ENCODE data around the gene LRRC27.
"Not testable (repeated sequence)": the region's sequence is repeated elsewhere in the genome, so short reads cannot be mapped to it uniquely, and the experiment has no call there.

Gene LRRC27

DNA sequence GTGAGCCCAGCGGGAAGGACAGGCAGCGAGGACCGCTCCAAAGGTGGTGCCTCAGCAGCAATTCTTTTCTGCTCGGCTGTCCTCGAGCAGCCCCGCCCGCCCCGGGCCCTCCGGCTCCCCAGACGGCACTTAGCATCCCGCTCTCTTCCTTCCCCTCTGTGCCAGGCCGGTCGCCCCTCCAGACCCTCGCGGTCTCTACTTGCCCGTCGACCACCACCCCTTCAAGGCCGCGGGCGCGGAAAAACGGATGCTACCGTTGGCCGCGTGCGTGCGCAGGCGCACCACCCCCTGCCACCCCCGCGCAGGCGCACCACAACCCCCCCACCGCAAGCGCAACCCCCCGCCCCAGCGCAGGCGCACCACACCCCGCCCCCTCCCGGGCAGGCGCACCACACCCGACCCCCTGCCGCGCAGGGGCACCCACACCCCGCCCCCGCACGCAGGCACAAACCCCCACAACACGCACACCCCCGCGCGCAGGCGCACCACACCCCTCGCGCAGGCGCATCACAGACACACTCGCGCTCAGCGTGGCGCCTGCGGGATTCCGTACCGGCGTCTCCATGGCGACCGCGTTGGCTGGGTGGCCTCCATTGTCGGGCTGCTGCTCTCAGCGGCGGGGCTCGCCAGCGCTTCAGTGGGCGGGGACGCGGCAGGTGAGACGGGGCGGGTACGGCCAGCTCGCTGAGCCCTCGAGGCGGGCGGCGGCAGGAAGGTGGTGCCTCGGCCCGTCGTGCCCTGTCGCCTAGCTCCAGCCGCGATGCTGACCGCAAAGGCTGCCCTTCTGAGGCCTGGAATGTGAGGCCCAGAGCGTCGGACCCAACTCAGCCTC is at the start of gene LRRC27:
Gene LRRC27 (plus strand): TSS at position 593 of the 832 bp plus-strand sequence. CDS start 1,332 bp downstream, outside the sequence.
- peak; percentile 88 to 90 for DNase-seq

DNA sequence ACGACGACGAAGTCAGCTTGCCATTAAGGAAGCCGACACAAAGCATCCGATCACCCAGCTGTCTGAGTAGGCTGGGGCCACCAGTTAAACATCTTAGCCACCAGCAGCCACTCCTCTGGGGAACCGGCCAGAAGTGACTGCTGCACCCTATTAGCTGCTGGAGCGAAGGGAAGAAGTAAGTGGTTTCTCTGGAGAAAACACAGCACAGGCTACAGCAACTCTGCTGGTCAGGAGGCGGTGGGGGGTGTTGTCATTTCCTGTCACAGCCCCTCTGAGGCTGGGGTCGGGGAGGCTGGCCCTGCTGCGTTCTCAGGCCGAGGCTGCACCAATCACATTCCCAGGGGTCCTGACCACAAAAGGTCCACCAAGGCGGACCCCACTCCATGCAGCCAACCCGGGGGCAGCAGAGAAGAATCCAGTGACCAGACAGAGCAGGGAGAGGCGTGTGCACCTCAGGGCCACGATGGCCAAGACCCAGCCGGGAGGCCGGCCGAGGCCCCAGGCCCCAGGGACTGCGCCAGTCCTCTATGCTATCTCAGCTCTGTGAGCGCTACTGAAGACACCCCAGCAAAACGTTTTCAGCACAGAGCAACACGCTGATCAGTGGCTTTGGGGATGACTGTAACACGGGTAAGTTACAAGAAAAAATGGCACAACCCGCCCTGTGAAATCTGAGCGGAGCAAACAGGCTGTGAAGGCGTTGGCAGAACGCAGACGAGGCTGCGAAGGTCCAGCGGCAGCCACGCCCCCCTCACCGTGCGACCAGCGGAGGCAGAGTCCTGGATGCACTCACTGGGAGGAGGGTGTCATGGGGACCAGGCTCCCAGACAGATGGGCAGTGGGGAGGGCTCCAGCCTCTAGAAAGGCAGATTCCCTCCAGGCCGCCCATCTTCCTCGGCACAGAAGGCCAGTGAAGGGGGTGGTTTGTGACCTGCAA is 49.1 kb upstream of the LRRC27 start:
- no peak for DNase-seq

DNA sequence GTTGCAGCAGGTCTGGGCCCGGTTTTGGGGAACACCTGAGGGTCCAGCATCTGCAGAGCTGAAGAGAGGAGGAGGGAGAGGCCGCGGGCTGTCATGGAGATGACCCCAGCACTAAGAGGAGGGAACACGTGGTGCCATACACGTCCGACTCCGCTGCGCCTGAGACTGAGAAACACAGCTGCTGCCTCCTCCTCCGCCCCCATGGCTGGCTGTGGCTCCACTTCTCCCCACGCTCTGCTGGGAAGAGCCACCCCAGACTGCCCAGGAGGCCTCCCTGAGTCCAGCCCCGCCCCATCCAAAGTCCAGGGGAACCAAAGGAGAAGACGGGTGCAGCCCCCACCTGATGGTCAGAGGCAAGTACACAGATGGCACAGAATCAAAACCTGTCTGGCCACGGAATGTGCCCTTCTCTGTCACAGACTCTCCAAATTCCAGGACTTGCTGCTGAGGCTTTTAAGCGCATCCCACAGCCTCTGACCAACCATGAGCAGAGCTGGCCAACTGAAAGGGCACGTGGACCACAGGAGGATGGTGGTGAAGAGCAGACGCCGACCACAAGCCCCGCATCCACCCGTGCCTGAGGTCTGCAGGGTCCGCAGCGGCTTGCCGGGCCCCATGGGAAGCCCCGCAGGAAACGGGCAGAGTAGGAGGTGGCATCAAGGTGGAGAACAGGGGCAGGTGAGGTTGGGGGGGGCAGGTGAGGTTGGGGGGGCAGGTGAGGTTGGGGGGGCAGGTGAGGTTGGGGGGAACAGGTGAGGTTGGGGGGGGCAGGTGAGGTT is 48.2 kb upstream of the LRRC27 start:
- no peak for DNase-seq

DNA sequence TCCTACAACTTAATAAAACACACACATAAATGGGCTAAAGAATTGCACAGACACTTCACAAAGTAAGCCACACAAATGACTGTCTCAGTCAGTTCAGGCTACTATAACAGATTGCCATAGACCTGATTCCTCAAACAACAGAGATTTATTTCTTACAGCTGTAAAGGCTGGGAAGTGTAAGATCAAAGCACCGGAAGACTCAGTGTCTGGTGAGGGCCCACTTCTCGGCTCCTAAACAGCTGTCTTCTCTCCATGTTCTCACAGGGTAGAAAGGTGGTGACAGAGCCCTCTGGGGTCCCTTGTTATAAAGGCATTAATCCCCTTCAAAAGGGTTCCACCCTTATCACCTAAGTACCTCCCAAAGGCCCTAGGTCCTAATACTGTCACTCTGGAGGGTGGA is 42.6 kb upstream of the LRRC27 start:
- no peak for DNase-seq

DNA sequence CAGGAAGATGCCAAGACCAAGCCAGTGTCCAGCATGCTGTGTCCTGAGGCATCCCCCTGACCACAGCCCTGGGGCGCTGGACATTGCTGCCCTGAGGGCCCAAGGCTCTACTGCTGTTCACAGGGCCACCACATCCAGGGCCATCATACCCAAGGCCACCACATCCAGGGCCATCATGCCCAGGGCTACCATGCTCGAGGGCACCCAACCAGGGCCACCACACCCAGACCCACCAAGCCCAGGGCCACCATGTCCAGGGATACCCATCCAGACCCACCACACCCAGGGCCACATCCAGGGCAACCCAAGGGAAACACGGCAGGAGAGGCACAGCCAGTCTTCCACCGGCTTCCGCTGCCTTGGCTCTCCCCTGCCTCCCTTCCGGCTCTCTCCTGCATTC is 41.4 kb upstream of the LRRC27 start:
- no peak for DNase-seq

DNA sequence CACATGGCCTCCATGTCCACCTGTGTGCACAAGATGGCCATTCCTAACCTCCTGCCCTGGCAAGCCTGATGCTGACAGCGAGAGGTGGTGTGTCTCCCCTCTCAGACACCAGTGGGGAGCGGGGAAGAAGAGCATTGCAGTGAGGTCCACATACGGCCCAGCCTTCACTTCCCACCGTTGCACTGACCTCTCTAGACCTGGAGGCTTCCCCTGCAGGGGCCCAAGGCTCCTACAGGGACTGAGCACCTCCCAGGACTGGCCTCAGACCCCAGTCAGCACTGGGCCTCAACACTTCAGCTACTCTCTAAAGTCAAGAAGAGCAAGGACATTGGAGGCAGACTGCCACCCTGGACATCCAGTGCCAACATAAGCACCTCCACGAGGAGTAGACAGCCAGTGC is 40.2 kb upstream of the LRRC27 start:
- no peak for DNase-seq

DNA sequence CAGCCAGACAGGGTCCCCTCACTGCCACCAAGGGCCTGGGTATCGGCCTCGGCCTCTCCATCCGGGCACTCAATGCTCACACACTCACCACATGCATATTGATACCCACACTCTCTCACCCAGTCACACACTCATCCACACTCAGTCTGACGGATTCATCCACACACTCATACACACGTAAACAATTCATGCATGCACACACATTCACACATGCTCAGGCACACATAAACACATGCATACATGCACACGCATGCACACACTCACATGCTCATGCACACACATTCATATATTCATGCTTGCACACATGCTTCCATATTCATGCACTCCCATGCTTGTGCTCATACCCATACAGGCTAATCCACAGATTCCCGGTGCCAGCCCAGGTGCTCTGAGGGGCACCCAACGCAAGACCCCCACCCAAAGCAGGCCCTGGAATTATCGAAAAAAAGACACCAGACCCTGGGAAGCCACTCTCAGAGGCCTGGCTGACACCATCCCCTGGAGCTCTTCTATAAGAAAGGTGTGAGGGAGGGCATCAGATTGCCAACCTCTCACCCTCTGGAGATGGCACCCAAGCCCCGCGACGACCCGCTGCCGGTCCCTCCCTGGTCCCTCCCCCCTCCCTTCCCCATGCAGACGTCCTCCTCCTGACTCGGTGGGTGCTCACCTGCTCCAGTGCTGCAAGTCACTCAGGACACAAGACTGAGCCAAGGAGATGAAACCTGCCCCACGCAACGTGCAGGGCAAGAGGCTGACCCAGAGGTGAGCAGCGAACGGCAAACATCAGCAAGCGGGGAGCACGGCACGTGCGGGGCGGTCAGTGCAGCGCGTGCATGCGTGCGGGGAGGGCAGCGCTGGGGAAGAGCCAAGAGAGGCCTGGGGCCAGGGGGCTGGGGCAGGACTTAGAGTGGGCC is 39.4 kb upstream of the LRRC27 start:
- no peak for DNase-seq

DNA sequence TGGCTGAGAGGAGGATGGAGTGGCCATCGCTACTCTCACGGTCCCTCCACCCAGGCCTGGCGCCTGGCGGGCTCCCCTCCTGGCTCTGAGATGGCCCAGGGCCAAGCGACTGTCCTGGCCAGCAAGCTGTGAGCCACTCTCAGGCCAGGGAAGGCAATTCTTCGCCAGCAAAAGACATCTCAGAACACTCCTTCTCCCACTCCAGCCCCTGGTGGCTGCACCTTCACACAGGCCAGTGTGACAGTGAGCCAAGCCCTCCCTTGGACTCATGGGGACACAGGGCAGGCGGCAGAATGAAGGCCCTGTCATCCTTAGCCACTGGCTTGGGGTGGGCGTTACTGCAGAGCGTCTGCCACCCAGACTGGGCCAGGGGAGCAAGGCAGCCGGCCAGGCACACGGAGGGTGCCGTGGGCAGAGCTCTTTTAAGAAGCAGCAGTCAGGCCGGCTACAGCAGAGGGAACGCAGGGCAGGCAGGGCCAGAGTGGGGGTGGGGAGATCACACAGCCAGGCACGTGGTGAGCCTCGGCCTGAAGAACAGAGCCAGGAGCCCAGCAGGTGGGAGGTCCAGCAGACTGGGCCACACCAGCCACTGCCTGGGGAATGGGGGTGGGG is 38.7 kb upstream of the LRRC27 start:
- no peak for DNase-seq

DNA sequence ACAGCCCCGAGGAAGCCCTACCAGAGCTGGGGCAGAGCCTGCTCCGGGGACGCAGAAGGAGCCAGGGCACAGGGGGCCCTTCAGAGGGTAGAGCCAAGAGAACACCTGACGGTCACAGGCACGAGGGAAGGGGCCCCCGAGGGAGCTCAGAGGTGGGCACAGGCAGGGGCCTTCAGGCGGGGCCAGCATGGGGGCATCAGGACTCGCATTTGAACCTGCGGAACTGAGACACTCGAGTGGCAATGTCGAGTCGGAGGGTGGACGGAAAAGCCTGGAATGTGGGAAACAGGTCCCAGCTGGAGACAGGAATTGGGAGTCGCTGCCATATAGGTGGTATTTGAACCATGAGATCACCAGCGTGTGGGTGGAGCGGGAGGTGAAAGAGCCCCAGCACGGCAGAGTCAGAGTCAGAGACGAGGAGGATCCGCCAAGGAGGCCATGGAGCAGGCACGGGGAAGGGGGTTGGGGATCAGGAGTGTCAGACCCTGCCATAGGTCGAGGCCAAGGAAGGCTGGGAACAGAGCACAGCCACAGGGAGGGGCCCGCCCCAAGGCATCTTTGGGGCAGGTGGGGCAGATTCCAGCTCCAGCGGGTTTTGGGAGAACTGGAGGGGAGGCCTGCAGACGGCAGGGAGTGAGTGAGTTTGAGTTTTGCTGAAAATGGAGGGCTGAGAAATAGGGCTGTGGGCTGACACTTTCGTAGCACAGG is 38.0 kb upstream of the LRRC27 start:
- no peak for DNase-seq

DNA sequence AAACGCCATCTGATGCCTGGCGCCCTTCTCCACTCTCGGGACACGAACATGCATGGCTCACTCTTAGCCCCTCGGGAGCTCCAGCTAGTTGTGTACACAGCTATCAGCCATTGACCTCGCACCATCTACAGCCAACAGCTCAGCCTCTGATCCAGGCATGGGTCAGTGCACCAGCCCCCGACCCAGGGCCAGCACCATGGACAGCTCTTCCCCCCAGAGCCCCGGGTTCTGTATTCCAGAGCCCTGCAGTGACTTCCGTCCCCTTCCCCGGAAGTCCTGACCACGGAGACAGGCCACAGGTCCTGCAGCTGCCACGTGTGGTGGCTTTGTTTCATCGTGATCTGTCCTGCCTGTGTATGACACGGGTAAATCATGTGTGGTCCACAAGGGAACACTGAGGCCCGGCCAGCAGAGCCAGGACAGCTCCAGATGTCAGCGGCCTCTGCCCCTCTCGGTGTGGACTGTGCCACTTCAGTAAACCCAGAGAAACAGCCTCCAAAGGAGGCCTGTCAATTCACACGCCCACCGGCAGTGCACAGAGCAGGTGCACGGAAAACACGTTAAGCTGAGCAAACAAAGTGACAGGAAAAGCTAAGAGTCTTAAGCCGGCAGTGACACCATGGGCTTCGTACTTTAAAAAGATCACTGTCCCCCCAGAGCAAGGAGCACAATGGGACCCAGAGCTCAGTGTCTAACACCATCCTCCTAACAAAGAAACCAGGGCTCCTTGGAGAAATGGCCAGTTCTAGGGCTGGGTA is 37.3 kb upstream of the LRRC27 start:
- no peak for DNase-seq

DNA sequence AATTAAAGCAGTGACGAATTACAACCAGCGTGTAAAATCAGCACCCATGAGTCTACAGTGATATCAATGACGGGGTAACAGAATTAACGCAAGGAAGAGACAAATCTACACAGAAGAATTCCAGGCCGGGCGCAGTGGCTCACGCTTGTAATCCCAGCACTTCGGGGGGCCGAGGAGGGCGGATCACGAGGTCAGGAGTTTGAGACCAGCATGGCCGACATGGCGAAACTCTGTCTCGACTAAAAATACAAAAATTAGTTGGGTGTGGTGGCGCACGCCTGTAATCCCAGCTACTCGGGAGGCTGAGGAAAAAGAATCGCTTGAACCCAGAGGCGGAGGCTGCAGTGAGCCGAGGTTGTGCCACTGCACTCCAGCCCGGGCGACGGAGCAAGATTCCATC is 36.5 kb upstream of the LRRC27 start:
- DNase-seq: not testable (repeated sequence)

DNA sequence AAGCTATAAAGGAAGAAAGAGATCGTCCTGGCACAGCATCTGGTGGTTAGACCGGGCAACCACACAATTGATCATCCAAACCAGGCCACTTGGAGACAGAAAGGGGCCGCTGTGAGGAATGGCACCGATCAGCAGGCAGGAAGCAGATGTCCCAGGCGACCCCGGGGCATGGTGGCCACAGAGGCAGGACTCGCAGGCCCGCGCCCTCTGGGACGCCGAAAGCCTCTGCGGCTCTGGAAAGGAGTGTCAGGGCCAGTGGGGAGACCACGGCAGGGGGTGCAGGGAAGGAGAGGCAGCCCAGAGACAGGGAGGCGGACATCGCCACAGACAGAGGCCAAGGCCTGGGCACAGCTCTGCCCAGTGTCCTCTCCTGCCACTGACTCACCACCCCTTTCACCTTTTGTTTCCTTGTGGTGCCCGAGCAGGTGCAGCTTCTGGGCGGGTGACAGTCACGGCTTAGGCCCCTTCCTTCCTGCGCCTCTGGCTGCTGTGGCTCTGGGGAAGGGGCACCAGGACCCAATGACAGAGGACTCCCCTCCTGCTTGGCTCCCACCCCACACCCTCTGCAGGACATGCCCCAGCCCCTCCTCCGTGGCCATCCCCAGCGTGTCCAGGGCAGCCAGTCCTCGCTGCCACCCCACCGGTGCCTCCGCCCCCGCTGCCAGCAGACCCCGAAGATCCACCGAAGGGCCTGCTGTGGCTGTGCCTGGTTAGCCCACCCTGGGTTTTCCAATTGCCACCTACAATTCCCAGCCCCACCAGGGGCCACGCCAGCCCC is 35.1 kb upstream of the LRRC27 start:
- no peak for DNase-seq

DNA sequence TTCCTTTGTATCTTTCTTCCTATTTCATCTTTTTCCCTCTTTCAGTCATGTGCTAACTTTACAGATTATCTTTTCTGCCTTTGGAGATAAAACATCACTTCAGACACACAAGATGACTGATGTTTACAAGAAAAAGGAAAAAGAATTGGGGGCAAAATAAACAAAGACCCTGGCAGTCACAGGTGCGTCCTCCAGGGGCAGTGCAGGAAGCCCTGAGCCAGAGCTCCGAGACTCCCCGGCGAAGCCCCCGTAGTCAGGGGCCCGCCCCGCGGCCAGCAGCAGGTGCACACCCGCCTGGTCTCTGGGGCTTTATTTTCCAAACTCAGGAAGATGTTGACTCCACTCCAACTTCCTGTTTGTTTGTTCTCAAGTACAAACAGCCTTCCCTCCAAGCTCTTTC is 34.5 kb upstream of the LRRC27 start:
- DNase-seq: no peak

DNA sequence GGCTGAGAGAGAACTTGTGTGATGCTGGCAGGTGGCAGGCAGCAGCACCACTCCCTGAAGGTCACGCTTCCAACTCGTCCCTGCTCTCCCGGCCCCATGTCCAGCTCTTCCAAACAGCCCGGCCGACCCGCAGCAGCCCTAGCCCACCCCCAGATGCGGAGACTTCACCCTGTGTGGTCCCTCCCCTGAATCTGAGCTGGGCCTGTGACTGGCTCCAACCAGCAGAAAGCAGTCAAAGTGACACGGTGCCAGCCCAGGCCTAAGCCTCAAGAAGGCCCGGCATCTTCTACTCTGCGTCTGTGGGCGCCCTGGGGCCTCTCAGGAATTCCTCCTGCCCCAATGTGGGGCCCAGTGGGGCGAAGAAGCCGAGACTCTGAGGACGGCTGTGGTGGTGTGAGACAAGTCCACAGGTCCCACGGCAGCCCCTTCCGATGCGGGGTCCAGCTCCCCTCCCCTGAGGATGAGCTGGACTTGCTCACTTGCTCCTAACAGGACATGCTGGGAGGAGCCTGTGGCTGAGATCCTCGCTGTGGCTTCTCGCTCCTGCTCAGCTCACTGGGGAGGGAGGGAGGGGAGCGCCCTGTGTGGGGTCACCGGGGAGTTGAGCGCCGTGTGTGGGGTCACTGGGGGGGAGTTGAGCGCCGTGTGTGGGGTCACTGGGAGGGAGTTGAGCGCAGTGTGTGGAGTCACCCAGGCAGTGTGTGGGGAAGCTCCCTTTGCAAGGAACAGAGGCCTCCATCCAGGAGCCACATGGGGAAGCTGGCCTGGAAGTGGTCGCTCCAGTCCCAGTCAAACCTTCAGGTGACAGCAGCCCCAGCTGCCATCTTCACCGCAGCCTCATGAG is 33.7 kb upstream of the LRRC27 start:
- DNase-seq: no peak

DNA sequence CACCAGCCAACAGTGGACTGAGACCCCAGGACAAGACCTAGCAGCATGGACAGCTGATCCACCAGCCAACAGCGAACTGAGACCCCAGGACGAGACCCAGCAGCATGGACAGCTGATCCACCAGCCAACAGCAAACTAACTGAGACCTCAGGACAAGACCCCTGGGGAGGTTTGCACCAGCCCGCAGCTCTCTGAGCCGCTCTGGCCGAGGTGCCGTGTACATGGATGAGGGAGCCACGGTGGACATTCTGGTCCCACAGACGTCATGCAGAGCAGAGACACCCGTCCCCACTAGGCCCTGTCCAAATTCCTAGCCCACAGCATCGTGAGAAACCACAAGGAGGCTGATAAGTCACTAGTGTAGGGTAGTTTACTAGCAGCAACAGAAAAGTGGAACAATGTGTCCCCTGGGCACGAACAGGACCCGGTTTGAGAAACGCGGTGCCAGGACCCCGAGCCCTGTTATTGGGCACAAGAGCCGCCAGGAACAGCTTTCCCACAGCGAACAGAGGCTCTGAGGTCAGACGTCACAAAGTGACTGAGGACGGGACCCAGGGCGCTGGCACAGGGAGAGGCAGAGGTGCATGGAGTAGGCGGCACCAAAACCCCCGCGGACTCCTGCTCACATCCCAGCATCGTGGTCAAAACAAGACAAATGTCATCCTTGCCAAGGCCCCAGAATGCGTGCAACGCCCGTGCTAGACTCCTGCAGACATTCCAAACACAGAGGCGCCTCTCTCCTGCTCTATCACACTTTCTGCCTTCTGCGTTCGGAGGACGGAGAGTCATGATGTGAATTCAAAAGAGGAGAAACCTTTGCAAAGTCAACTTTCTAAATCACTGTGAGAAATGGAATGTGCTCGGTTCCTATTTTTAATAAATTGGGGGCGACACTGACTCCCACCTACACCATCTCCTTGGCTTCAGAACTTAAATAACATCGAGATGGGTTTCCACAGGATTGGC is 32.3 kb upstream of the LRRC27 start:
- no peak for DNase-seq

DNA sequence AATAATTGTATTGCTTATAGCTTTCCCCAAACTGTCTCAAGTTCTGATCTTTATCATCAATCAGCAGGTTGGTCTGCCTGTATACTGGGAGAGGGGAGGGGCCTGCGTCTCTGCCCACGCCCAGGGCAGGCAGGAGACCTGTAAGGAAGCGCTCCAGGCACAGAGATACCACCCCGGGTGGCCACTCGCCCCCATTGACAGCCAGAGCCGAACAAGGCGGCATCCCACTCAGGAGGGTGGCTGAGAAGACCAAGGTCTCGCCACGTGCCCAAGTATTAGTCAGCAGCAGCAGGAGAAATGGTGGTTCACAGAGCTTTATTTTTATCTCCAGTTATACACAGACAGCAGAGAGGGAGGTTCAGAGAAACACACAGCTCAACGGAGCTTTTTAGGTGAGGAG is 31.4 kb upstream of the LRRC27 start:
- no peak for DNase-seq

All from AML-193 (cell line).